Ishikawa (cell line): Measurements from ENCODE around the gene SYT1.

Experiments
- CEBPB ChIP-seq: IDR thresholded peaks from 2 replicates; pipeline ENCODE4 v1.6.1; 2012
- EP300 ChIP-seq: IDR thresholded peaks from 2 replicates; pipeline ENCODE4 v1.6.1; 2012; ENCODE audit warnings: borderline replicate concordance
- TAF1 ChIP-seq: IDR thresholded peaks from 2 replicates; pipeline ENCODE4 v1.6.1; 2012; ENCODE audit warnings: low read depth, mild to moderate bottlenecking
- TCF12 ChIP-seq: IDR thresholded peaks from 2 replicates; pipeline ENCODE4 v1.6.1; 2012; ENCODE audit warnings: low read depth
- YY1 ChIP-seq: IDR thresholded peaks from 2 replicates; pipeline ENCODE4 v1.6.1; 2012; ENCODE audit warnings: low read depth
- TF ChIP-seq, protein P1 (sequence below): IDR thresholded peaks from 2 replicates; pipeline ENCODE4 v1.6.1; 2012
- TF ChIP-seq, protein P2 (sequence below): IDR thresholded peaks from 2 replicates; pipeline ENCODE4 v1.6.1; 2012; ENCODE audit warnings: low read depth, mild to moderate bottlenecking

DNA sequence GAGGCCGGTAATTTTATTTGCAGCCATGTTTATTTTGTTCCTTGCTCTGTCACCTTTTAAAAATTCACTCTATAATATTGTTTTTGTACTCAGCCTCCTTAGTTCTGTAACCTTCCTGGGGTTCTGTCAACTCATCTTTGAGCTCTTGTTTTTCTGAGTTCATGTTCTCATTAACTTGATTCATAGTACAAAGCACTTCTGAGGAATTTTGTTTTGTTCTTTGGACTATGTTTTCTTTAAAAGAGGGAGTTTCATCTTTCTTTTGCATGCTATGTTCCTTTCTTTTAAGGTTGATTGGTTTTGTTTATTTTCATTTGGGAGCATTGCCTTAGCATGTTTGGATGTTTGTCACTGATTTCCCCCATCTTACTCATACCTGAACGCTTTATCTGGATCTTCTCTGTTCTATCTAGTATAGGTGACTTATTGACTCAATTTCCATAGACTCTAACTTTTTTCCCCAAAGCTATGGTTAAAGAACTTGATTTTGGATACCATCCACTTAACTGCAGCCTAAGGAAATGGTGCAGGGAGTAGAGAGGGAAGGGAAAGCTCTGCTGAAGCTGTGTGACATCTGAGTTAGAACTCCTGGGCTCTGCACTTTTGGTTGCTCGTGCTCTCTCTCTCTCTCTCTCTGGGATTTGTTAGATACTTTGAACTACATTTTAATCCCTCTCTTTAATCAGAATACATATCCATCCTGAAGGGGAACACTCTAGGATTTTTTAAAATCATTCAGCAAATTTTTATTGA is 557.7 kb downstream of the SYT1 start:
- TF ChIP-seq CEBPB (no peak), TAF1 (no peak), EP300 (no peak), TCF12 (no peak), YY1 (no peak)
- TF ChIP-seq, protein P1, sequence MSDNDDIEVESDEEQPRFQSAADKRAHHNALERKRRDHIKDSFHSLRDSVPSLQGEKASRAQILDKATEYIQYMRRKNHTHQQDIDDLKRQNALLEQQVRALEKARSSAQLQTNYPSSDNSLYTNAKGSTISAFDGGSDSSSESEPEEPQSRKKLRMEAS: no peak
- TF ChIP-seq, protein P2, sequence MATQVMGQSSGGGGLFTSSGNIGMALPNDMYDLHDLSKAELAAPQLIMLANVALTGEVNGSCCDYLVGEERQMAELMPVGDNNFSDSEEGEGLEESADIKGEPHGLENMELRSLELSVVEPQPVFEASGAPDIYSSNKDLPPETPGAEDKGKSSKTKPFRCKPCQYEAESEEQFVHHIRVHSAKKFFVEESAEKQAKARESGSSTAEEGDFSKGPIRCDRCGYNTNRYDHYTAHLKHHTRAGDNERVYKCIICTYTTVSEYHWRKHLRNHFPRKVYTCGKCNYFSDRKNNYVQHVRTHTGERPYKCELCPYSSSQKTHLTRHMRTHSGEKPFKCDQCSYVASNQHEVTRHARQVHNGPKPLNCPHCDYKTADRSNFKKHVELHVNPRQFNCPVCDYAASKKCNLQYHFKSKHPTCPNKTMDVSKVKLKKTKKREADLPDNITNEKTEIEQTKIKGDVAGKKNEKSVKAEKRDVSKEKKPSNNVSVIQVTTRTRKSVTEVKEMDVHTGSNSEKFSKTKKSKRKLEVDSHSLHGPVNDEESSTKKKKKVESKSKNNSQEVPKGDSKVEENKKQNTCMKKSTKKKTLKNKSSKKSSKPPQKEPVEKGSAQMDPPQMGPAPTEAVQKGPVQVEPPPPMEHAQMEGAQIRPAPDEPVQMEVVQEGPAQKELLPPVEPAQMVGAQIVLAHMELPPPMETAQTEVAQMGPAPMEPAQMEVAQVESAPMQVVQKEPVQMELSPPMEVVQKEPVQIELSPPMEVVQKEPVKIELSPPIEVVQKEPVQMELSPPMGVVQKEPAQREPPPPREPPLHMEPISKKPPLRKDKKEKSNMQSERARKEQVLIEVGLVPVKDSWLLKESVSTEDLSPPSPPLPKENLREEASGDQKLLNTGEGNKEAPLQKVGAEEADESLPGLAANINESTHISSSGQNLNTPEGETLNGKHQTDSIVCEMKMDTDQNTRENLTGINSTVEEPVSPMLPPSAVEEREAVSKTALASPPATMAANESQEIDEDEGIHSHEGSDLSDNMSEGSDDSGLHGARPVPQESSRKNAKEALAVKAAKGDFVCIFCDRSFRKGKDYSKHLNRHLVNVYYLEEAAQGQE: no peak
